ENCODE measurements around the gene RABGAP1. TPM values are rescaled to one million over a fixed set of nuclear protein-coding genes. Genes with fewer than 3 reads are reported as not detected.

RABGAP1 gene
- total RNA-seq, 4 donors from 2014 or later, result 64.3 to 116 (median 79.5) TPM

DNA sequence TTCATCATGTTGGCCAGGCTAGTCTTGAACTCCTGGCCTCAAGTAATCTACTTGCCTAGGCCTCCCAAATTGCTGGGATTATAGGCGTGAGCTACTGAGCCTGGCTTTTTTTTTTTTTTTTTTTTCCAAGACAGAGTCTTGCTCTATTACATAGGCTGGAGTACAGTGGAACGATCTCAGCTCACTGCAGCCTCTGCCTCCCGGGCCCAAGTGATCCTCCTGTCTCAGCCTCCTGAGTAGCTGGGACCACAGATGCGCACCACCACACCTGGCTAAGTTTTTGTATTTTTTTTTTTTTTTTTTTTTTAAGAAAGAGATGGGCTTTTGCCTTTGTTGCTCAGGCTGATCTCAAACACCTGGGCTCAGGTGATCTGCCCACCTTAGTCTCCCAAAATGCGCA, 66.4 kb downstream of the RABGAP1 start:
- H3K36me3 ChIP-seq, result peaks cover 0 to 51% (median 34%) of the 10 kb centered on the region in 4 donors
- H3K9me3 ChIP-seq, result no peaks in the 10 kb centered on the region
- no peak for TF ChIP-seq POLR2AphosphoS5 (IDR thresholded peaks at IDR 0.05)
- no peak for TF ChIP-seq POLR2A (IDR thresholded peaks at IDR 0.05; ENCODE audit: low read depth)
- TF ChIP-seq EP300 (IDR thresholded peaks at IDR 0.05), result no peak
- peaks cover 7 to 46% (median 36%) of the 10 kb centered on the region in 4 donors for H3K4me1 ChIP-seq
- H3K27me3 ChIP-seq, result no peaks in the 10 kb centered on the region
- intact Hi-C loops (cut with DNase I), result loop anchor here (10.0 kb wide), 1 partner anchor 338 kb away; no protein-coding TSS in a partner anchor
- WGBS, result 98% methylated on average over 5 of the region's 5 CpGs
- no peak overlapping the region for H3K4me3 ChIP-seq
- no peak overlapping the region for H3K27ac ChIP-seq (replicated peaks in 1 of 4)
- no peak for DNase-seq (ENCODE audit: extremely low spot score)

DNA sequence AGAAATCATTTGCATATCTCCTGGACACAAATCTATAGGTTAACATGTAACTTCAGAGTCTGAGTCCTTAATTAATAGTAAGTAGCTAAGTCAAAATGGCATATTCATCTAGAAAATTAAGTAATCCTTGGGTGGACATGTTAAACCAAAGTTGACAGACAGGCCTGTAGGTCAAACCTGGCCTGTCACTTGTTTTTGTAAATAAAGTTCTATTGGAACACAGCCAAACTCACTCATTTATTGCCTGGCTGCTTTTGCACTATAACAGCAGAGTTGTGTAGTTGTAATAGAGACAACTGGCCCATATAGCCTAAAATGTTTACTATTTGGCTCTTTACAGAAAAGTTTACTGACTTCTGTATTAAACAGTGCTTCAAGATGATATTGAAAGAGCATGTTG, 68.1 kb downstream of the RABGAP1 start:
- Histone ChIP-seq H3K9me3 (no peaks in the 10 kb centered on the region), H3K27ac (replicated peaks in 1 of 4) (no peak overlapping the region), H3K27me3 (no peaks in the 10 kb centered on the region), H3K36me3 (peaks cover 0 to 67% (median 47%) of the 10 kb centered on the region in 4 donors), H3K4me1 (peaks cover 2 to 32% (median 25%) of the 10 kb centered on the region in 4 donors), H3K4me3 (no peak overlapping the region)
- DNase-seq (ENCODE audit: extremely low spot score), result no peak
- TF ChIP-seq POLR2AphosphoS5 (IDR thresholded peaks at IDR 0.05) (no peak), POLR2A (IDR thresholded peaks at IDR 0.05; ENCODE audit: low read depth) (no peak), EP300 (IDR thresholded peaks at IDR 0.05) (no peak)
- TF ChIP-seq, protein P1, sequence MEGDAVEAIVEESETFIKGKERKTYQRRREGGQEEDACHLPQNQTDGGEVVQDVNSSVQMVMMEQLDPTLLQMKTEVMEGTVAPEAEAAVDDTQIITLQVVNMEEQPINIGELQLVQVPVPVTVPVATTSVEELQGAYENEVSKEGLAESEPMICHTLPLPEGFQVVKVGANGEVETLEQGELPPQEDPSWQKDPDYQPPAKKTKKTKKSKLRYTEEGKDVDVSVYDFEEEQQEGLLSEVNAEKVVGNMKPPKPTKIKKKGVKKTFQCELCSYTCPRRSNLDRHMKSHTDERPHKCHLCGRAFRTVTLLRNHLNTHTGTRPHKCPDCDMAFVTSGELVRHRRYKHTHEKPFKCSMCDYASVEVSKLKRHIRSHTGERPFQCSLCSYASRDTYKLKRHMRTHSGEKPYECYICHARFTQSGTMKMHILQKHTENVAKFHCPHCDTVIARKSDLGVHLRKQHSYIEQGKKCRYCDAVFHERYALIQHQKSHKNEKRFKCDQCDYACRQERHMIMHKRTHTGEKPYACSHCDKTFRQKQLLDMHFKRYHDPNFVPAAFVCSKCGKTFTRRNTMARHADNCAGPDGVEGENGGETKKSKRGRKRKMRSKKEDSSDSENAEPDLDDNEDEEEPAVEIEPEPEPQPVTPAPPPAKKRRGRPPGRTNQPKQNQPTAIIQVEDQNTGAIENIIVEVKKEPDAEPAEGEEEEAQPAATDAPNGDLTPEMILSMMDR (IDR thresholded peaks at IDR 0.05), result no peak
- intact Hi-C loops (cut with DNase I), result loop anchor here (10.0 kb wide), 1 partner anchor 336 kb away; no protein-coding TSS in a partner anchor

DNA sequence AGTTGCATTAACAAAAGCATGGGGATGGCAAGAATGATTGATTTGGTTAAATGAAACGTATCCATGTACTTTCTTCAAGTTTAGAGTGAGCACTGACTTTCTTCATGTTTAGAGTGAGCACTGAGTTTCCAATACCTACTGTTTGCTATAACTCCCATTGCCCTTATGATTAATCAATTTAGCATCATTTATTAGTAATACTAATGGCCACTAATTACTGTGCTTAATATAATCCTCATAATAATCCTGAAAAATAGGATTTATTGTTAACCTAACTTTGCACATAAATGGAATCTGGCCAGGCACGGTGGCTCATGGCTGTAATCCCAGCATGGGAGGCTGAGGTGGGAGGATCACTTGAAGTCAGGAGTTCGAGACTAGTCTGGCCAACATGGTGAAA, 70.6 kb downstream of the RABGAP1 start:
- WGBS, result 90% methylated on average over 3 of the region's 3 CpGs
- intact Hi-C loops (cut with DNase I), result no loop called here
- TF ChIP-seq POLR2AphosphoS5 (IDR thresholded peaks at IDR 0.05), result no peak
- TF ChIP-seq, protein P1 (IDR thresholded peaks at IDR 0.05), result no peak
- no peak for TF ChIP-seq EP300 (IDR thresholded peaks at IDR 0.05)
- no peak for TF ChIP-seq POLR2A (IDR thresholded peaks at IDR 0.05; ENCODE audit: low read depth)

DNA sequence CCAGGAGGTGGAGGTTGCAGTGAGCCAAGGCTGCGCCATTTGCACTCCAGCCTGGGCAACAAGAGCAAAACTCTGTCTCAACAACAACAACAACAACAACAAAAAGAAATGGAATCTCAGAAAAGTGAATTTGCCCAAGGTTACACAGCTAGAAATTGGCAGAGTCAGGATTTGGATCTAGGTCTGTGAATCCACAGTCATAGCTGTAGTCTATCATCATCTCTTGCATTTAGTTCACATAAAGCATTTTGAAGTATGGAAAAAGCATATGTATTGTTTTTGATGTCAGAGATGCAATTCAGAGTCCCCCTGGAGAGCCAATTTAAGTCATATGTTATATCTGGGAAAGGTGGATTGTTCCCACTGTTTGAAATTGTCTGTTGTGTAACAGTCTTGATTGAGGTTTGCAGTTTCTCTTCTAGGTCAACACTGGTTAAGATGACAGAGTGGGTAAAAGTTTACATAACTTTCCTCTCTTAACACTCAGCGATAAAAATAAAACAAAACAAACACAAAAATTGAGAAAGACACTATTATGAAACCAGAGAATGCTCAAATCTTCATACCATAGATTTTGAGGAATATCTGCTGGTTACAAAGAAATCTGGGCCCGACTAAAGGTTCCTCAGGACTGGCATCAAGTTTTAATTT, 71.2 kb downstream of the RABGAP1 start:
- DNase-seq (ENCODE audit: extremely low spot score), result no peak
- intact Hi-C loops (cut with DNase I), result no loop called here
- no peak overlapping the region for H3K4me3 ChIP-seq
- no peak overlapping the region for H3K27ac ChIP-seq (replicated peaks in 1 of 4)
- no peaks in the 10 kb centered on the region for H3K27me3 ChIP-seq
- peaks cover 6 to 77% (median 56%) of the 10 kb centered on the region in 4 donors for H3K36me3 ChIP-seq
- H3K4me1 ChIP-seq, result peaks cover 0 to 11% (median 5%) of the 10 kb centered on the region in 4 donors
- no peaks in the 10 kb centered on the region for H3K9me3 ChIP-seq
- TF ChIP-seq EP300 (IDR thresholded peaks at IDR 0.05) (no peak), POLR2A (IDR thresholded peaks at IDR 0.05; ENCODE audit: low read depth) (no peak), POLR2AphosphoS5 (IDR thresholded peaks at IDR 0.05) (no peak)
- TF ChIP-seq, protein P1 (IDR thresholded peaks at IDR 0.05), result no peak
- WGBS, result 84% methylated on average over 3 of the region's 3 CpGs

More for the DNA sequence above, 70.6 kb downstream of the RABGAP1 start:
- Histone ChIP-seq H3K9me3 (no peaks in the 10 kb centered on the region), H3K27me3 (no peaks in the 10 kb centered on the region), H3K36me3 (peaks cover 6 to 73% (median 57%) of the 10 kb centered on the region in 4 donors), H3K4me3 (no peak overlapping the region), H3K27ac (replicated peaks in 1 of 4) (no peak overlapping the region), H3K4me1 (peaks cover 0 to 13% (median 7%) of the 10 kb centered on the region in 4 donors)
- DNase-seq (ENCODE audit: extremely low spot score), result no peak

DNA sequence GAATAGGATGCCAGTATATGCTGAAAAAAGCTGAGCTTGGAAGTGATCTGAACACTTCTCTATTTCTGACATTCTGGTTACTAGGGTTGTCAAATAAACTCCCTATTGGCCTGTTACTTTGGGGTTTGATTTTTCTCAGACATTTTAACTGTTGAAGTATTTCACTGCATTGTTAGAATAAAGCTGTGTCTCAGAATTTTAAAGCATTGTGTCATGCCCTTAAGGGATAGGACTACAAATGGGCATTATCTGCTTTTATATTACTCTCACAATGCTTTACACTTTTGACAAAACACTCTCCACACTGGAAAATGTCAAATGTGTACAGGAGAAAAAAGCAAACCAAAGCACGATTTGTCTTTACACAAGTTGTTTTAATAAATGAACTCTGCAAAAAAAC, 75.8 kb downstream of the RABGAP1 start:
- H3K4me1 ChIP-seq, result peaks cover 0 to 11% (median 2%) of the 10 kb centered on the region in 4 donors
- intact Hi-C loops (cut with DNase I), result no loop called here

More for the DNA sequence above, 75.8 kb downstream of the RABGAP1 start:
- Histone ChIP-seq H3K27ac (replicated peaks in 1 of 4) (no peak overlapping the region), H3K4me3 (no peak overlapping the region), H3K9me3 (no peaks in the 10 kb centered on the region), H3K27me3 (no peaks in the 10 kb centered on the region), H3K36me3 (peaks cover 6 to 86% (median 61%) of the 10 kb centered on the region in 4 donors)
- 61% methylated on average over 1 of the region's 1 CpG for WGBS
- no peak for DNase-seq (ENCODE audit: extremely low spot score)
- TF ChIP-seq, protein P1 (IDR thresholded peaks at IDR 0.05), result no peak
- TF ChIP-seq POLR2AphosphoS5 (IDR thresholded peaks at IDR 0.05), result no peak
- no peak for TF ChIP-seq POLR2A (IDR thresholded peaks at IDR 0.05; ENCODE audit: low read depth)
- TF ChIP-seq EP300 (IDR thresholded peaks at IDR 0.05), result no peak

Data from esophagus muscularis mucosa (tissue), 4 donors.